ENCODE results near the gene BMP8B.
"Not testable (repeated sequence)": the region's sequence is repeated elsewhere in the genome, so short reads cannot be mapped to it uniquely, and the experiment has no call there.

BMP8B gene

GRCh38 chr1:39763619-39764374 is 24.9 kb downstream of the BMP8B start:
- not testable (repeated sequence) for H3K27ac ChIP-seq

GRCh38 chr1:39762550-39763540 is 25.8 kb downstream of the BMP8B start:
- TF ChIP-seq CTCF (conservative IDR thresholded peaks at IDR 0.05), result no peak
- H3K27ac ChIP-seq, result no peak overlapping the region

- no peak overlapping the region for H3K27ac ChIP-seq
- TF ChIP-seq ZFX (IDR thresholded peaks at IDR 0.05), result no peak
Observed at GRCh38 chr1:39761557-39762260, 27.0 kb downstream of the BMP8B start.

- no peak overlapping the region for H3K27ac ChIP-seq
- TF ChIP-seq ZFX (IDR thresholded peaks at IDR 0.05) (no peak), CTCF (conservative IDR thresholded peaks at IDR 0.05) (no peak)
Observed at GRCh38 chr1:39761016-39761415, 27.6 kb downstream of the BMP8B start.

- no peak overlapping the region for H3K27ac ChIP-seq
- TF ChIP-seq ZFX (IDR thresholded peaks at IDR 0.05) (no peak), CTCF (conservative IDR thresholded peaks at IDR 0.05) (no peak)
Observed at GRCh38 chr1:39760074-39761008, 28.3 kb downstream of the BMP8B start.

GRCh38 chr1:39759436-39759726 is 29.3 kb downstream of the BMP8B start:
- H3K27ac ChIP-seq, result no peak overlapping the region
- TF ChIP-seq ZFX (IDR thresholded peaks at IDR 0.05), result no peak

GRCh38 chr1:39758556-39759435 is 29.9 kb downstream of the BMP8B start:
- no peak overlapping the region for H3K27ac ChIP-seq
- no peak for TF ChIP-seq ZFX (IDR thresholded peaks at IDR 0.05)
- no peak for TF ChIP-seq CTCF (conservative IDR thresholded peaks at IDR 0.05)

- TF ChIP-seq CTCF (conservative IDR thresholded peaks at IDR 0.05) (no peak), ZFX (IDR thresholded peaks at IDR 0.05) (no peak)
- H3K27ac ChIP-seq, result no peak overlapping the region
Observed at GRCh38 chr1:39757501-39757900, 31.2 kb downstream of the BMP8B start.
